OCI-LY1 (cell line): ENCODE data around the gene CITED1.

Source experiments
- EZH2 ChIP-seq: fragments of 200-600 bp; sonication (generic), shearing (Covaris generic); IDR thresholded peaks from 2 replicates; pipeline ENCODE4 v1.8.0; 2017; ENCODE audit warnings: borderline replicate concordance, mixed run types, mild to moderate bottlenecking, antibody characterized with exemption, low read length, moderate library complexity, mixed read lengths
- TF ChIP-seq, protein P1 (sequence below): fragments of 200-600 bp; sonication (generic), shearing (Covaris generic); IDR thresholded peaks from 2 replicates; pipeline ENCODE4 v1.5.1; 2017; ENCODE audit warnings: mild to moderate bottlenecking, antibody characterized with exemption, low read length, moderate library complexity, mixed read lengths

DNA sequence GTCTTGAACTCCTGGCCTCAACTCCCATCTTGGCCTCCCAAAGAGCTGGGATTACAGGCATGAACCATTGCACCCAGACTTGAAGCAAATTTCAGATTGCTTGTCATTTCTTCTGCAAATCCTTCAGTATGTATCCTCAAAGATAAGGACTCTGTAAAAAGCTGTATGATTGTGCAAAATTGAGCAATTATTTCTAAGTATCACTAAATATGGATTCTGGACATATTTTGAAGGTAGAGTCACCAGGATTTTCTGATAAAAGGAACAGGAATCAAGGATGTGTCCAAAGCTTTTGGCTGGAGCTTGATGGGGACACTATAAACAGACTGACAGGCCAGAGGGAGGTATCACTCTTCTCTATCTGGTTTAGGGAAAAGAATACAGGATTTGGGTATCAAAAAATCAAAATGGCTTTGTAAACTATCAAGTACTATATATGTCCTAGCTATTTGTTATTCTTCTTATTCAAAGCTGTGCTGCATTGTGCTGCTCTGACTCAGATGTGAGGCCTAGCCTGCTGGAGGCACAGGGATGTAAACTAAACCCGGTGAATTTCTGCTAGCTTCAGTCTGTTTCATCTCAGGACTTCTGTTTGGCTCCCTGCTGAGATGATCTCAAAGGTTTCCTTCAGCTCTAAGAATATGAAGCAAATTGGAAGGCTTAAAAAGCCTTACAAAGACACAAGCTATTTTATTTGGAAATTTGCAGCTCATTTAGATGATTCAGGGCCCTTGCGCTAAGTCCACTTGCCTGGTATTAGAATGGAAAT is 36.9 kb downstream of the CITED1 start:
- TF ChIP-seq, protein P1, sequence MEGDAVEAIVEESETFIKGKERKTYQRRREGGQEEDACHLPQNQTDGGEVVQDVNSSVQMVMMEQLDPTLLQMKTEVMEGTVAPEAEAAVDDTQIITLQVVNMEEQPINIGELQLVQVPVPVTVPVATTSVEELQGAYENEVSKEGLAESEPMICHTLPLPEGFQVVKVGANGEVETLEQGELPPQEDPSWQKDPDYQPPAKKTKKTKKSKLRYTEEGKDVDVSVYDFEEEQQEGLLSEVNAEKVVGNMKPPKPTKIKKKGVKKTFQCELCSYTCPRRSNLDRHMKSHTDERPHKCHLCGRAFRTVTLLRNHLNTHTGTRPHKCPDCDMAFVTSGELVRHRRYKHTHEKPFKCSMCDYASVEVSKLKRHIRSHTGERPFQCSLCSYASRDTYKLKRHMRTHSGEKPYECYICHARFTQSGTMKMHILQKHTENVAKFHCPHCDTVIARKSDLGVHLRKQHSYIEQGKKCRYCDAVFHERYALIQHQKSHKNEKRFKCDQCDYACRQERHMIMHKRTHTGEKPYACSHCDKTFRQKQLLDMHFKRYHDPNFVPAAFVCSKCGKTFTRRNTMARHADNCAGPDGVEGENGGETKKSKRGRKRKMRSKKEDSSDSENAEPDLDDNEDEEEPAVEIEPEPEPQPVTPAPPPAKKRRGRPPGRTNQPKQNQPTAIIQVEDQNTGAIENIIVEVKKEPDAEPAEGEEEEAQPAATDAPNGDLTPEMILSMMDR = no peak
- TF ChIP-seq EZH2 = no peak
